ACC112 (cell line): ENCODE measurements around the gene SYT17.

Experiments used
- H2AFZ ChIP-seq: fragments of 200-600 bp; sonication (generic); one replicate; pipeline ENCODE4 v1.6.0; 2017; ENCODE audit warnings: antibody characterized with exemption, low read length; ENCODE audit not compliant: unreplicated experiment
- H3K27ac ChIP-seq: fragments of 200-600 bp; sonication (generic); 2 replicates; pipeline ENCODE4 v1.5.1; 2014; ENCODE audit warnings: low read depth, mild to moderate bottlenecking, antibody characterized with exemption, low read length, moderate library complexity
- H3K27me3 ChIP-seq: fragments of 200-600 bp; sonication (generic); 2 replicates; pipeline ENCODE4 v1.6.1; 2014; ENCODE audit warnings: mild to moderate bottlenecking, antibody characterized with exemption, low read length, moderate library complexity, mixed read lengths; ENCODE audit not compliant: insufficient read depth
- H3K36me3 ChIP-seq: fragments of 200-600 bp; sonication (generic); 2 replicates; pipeline ENCODE4 v1.6.1; 2016; ENCODE audit warnings: mild to moderate bottlenecking, antibody characterized with exemption, low read length, moderate library complexity, mixed read lengths; ENCODE audit not compliant: insufficient read depth
- H3K4me1 ChIP-seq: fragments of 200-600 bp; sonication (generic); one replicate; pipeline ENCODE4 v1.6.1; 2016; ENCODE audit warnings: low read length, mixed read lengths; ENCODE audit not compliant: insufficient read depth, unreplicated experiment, control insufficient read depth
- H3K4me3 ChIP-seq: fragments of 200-600 bp; sonication (generic); 2 replicates; pipeline ENCODE4 v1.5.1; 2014; ENCODE audit warnings: mild to moderate bottlenecking, low read depth, low read length
- H3K79me2 ChIP-seq: fragments of 200-600 bp; sonication (generic); one replicate; pipeline ENCODE4 v1.6.0; 2016; ENCODE audit warnings: low read length; ENCODE audit not compliant: control insufficient read depth, unreplicated experiment, insufficient read depth

The SYT17 gene

GRCh38 chr16:19173649-19174383, 5.8 kb downstream of the SYT17 start:
- Histone ChIP-seq H3K4me1 (no peaks in the 10 kb centered on the region), H3K27ac (no peak overlapping the region), H3K36me3 (no peaks in the 10 kb centered on the region), H3K4me3 (no peak overlapping the region), H3K27me3 (peaks cover 59% of the 10 kb centered on the region), H3K79me2 (no peaks in the 10 kb centered on the region), H2AFZ (no peak overlapping the region)

- Histone ChIP-seq H3K36me3 (no peaks in the 10 kb centered on the region), H3K79me2 (no peaks in the 10 kb centered on the region), H3K27ac (no peak overlapping the region), H3K27me3 (peaks cover 52% of the 10 kb centered on the region), H3K4me3 (no peak overlapping the region), H2AFZ (no peak overlapping the region), H3K4me1 (no peaks in the 10 kb centered on the region)
These were observed 6.4 kb downstream of the SYT17 start for GRCh38 chr16:19174478-19174877.

- H3K4me1 ChIP-seq, result no peaks in the 10 kb centered on the region
- no peak overlapping the region for H3K4me3 ChIP-seq
- peaks cover 40% of the 10 kb centered on the region for H3K27me3 ChIP-seq
- no peak overlapping the region for H3K27ac ChIP-seq
- no peaks in the 10 kb centered on the region for H3K36me3 ChIP-seq
- no peaks in the 10 kb centered on the region for H3K79me2 ChIP-seq
- H2AFZ ChIP-seq, result no peak overlapping the region
These were observed 7.6 kb downstream of the SYT17 start for GRCh38 chr16:19175492-19176262.

GRCh38 chr16:19177111-19177739, 9.2 kb downstream of the SYT17 start:
- no peak overlapping the region for H3K27ac ChIP-seq
- peaks cover 27% of the 10 kb centered on the region for H3K27me3 ChIP-seq
- H3K4me3 ChIP-seq, result no peak overlapping the region
- no peaks in the 10 kb centered on the region for H3K4me1 ChIP-seq
- no peak overlapping the region for H2AFZ ChIP-seq
- no peaks in the 10 kb centered on the region for H3K36me3 ChIP-seq
- no peaks in the 10 kb centered on the region for H3K79me2 ChIP-seq

GRCh38 chr16:19179546-19180490, 11.8 kb downstream of the SYT17 start:
- H3K79me2 ChIP-seq, result no peaks in the 10 kb centered on the region
- no peak overlapping the region for H3K27ac ChIP-seq
- peaks cover 9% of the 10 kb centered on the region for H3K4me1 ChIP-seq
- no peak overlapping the region for H2AFZ ChIP-seq
- no peak overlapping the region for H3K4me3 ChIP-seq
- H3K27me3 ChIP-seq, result peaks cover 7% of the 10 kb centered on the region
- H3K36me3 ChIP-seq, result no peaks in the 10 kb centered on the region

GRCh38 chr16:19180741-19181140, 12.7 kb downstream of the SYT17 start:
- Histone ChIP-seq H3K27ac (no peak overlapping the region), H2AFZ (no peak overlapping the region), H3K36me3 (no peaks in the 10 kb centered on the region), H3K4me3 (no peak overlapping the region), H3K4me1 (peaks cover 11% of the 10 kb centered on the region), H3K79me2 (no peaks in the 10 kb centered on the region), H3K27me3 (peaks cover 6% of the 10 kb centered on the region)

GRCh38 chr16:19182481-19182880, 14.4 kb downstream of the SYT17 start:
- H3K79me2 ChIP-seq, result no peaks in the 10 kb centered on the region
- no peak overlapping the region for H3K4me3 ChIP-seq
- no peaks in the 10 kb centered on the region; the same call in 1 of the 2 replicates for H3K27me3 ChIP-seq
- H2AFZ ChIP-seq, result no peak overlapping the region
- no peaks in the 10 kb centered on the region for H3K36me3 ChIP-seq
- H3K4me1 ChIP-seq, result peaks cover 11% of the 10 kb centered on the region
- H3K27ac ChIP-seq, result no peak overlapping the region

- H3K27me3 ChIP-seq, result no peaks in the 10 kb centered on the region; the same call in 1 of the 2 replicates
- H3K27ac ChIP-seq, result no peak overlapping the region
- H3K79me2 ChIP-seq, result no peaks in the 10 kb centered on the region
- H3K4me3 ChIP-seq, result no peak overlapping the region
- peaks cover 11% of the 10 kb centered on the region for H3K4me1 ChIP-seq
- H3K36me3 ChIP-seq, result no peaks in the 10 kb centered on the region
- no peak overlapping the region for H2AFZ ChIP-seq
These were observed 15.1 kb downstream of the SYT17 start for GRCh38 chr16:19183187-19183586.

GRCh38 chr16:19184823-19185509, 16.9 kb downstream of the SYT17 start:
- no peak overlapping the region for H3K27ac ChIP-seq
- H3K4me1 ChIP-seq, result peaks cover 13% of the 10 kb centered on the region
- H3K79me2 ChIP-seq, result no peaks in the 10 kb centered on the region
- no peak overlapping the region for H3K4me3 ChIP-seq
- H3K36me3 ChIP-seq, result no peaks in the 10 kb centered on the region
- no peaks in the 10 kb centered on the region for H3K27me3 ChIP-seq
- H2AFZ ChIP-seq, result no peak overlapping the region

- no peaks in the 10 kb centered on the region for H3K79me2 ChIP-seq
- H3K4me1 ChIP-seq, result peaks cover 17% of the 10 kb centered on the region
- H3K4me3 ChIP-seq, result no peak overlapping the region
- H3K27ac ChIP-seq, result no peak overlapping the region
- H2AFZ ChIP-seq, result no peak overlapping the region
- no peaks in the 10 kb centered on the region for H3K36me3 ChIP-seq
- H3K27me3 ChIP-seq, result no peaks in the 10 kb centered on the region
These were observed 17.4 kb downstream of the SYT17 start for GRCh38 chr16:19185510-19185851.
